ENCODE measurements around the gene TEP1. TPM values are rescaled to one million over a fixed set of nuclear protein-coding genes. Genes with fewer than 3 reads are reported as not detected.
"Not testable (repeated sequence)": the region's sequence is repeated elsewhere in the genome, so short reads cannot be mapped to it uniquely, and the experiment has no call there.

Gene TEP1
- total and polyA plus RNA-seq, 10 of the 15 experiments (the other 5 are each of a cell fraction or from before 2014, with no cell fraction given): 3.3 to 29.7 (median 16.8) TPM

DNA sequence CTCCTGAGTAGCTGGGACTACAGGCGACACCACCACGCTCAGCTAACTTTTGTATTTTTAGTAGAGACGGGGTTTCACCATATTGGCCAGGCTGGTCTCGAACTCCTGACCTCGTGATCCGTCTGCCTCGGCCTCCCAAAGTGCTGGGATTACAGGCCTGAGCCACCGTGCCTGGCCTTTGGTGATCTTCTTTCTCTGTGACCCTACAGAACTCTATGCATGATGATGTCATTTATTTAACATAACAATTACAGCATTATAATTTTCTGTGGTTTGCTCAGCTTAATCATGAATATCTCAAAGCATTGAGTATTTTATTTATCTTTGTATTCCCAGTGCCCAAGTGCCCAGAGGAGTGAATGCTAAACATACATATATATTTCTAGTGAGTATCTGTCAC lies 39.5 kb upstream of the TEP1 start:
- SMC1A ChIA-PET (ENCODE audit: uncharacterized antibody, unreplicated experiment): interaction anchor here (0.8 to 1.0 kb wide), 4 partner anchors 12 to 38 kb away, joined by 3 to 4 read pairs (median 3); no protein-coding TSS in a partner anchor

DNA sequence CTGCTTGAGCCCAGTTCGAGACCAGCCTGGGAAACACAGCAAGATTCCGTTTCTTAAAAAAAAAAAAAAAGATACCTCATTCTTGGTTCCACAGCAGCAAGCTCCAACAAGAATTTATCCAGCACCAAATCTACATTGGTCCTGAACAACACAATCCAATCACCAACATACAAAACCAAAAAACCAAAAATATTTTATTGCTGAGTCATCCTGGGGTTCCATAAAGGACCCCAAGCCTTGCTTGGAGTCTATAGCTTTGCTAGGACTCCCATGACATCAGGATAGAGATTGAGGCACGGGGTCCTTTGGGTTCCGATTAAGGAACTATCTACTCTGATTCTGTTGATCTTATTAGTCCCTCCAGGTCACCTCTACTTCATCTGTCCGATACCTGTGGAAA lies 33.6 kb upstream of the TEP1 start:
- no peak overlapping the region for H3K27ac ChIP-seq (ENCODE audit: control insufficient read depth, insufficient read depth)
- FAIRE-seq (no peak), DNase-seq (ENCODE audit: low read depth, low spot score) (no peak), ATAC-seq (no peak)
- no peak overlapping the region for H3K4me3 ChIP-seq
- H3K79me2 ChIP-seq (ENCODE audit: control insufficient read depth, insufficient read depth, low read length): no peaks in the 10 kb centered on the region
- 94% methylated on average over 5 of the region's 5 CpGs for WGBS (ENCODE audit: insufficient coverage, insufficient replicate concordance, low lambda C conversion rate, missing lambda C conversion rate)
- no peaks in the 10 kb centered on the region for H3K9me3 ChIP-seq (replicated peaks; ENCODE audit: control insufficient read depth, insufficient read depth, low read length)
- BruUV-seq (replicated peaks): no TSS peak
- ChIA-PET SMC1A (ENCODE audit: uncharacterized antibody, unreplicated experiment) (no interaction called here), CTCF (interaction anchor here (0.8 kb wide), 1 partner anchor 12 kb away, joined by 3 read pairs; no protein-coding TSS in a partner anchor), RAD21 (ENCODE audit: unreplicated experiment) (no interaction called here), POLR2A (no interaction called here)
- intact Hi-C loops (cut with micrococcal nuclease; ENCODE audit: unreplicated experiment): no loop called here
- H3K9ac ChIP-seq (ENCODE audit: control insufficient read depth, insufficient read depth, low read length): no peak overlapping the region
- peaks cover 2 to 35% of the 10 kb centered on the region in 2 experiments; a peak in 3 of 4 replicates for H3K36me3 ChIP-seq (ENCODE audit: control insufficient read depth in 2 of 2, insufficient read depth in 2 of 2, low read length in 1 of 2)
- in situ Hi-C loops (cut with MboI): no loop called here
- no peaks in the 10 kb centered on the region for H3K27me3 ChIP-seq (replicated peaks in 1 of 2; ENCODE audit: control insufficient read depth in 2 of 2, insufficient read depth in 2 of 2, low read length in 1 of 2)
- H3K4me1 ChIP-seq (ENCODE audit: control insufficient read depth, insufficient read depth, low read length): no peaks in the 10 kb centered on the region
- no peak overlapping the region for H2AFZ ChIP-seq (ENCODE audit: control insufficient read depth, low read depth, low read length)
- H3K4me2 ChIP-seq (ENCODE audit: control insufficient read depth, insufficient read depth): no peak overlapping the region
- H4K20me1 ChIP-seq (ENCODE audit: control insufficient read depth, insufficient read depth): no peaks in the 10 kb centered on the region
- TF ChIP-seq, protein P1, sequence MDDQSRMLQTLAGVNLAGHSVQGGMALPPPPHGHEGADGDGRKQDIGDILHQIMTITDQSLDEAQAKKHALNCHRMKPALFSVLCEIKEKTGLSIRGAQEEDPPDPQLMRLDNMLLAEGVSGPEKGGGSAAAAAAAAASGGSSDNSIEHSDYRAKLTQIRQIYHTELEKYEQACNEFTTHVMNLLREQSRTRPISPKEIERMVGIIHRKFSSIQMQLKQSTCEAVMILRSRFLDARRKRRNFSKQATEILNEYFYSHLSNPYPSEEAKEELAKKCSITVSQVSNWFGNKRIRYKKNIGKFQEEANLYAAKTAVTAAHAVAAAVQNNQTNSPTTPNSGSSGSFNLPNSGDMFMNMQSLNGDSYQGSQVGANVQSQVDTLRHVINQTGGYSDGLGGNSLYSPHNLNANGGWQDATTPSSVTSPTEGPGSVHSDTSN (IDR thresholded peaks at IDR 0.05; ENCODE audit: insufficient replicate concordance, low read depth, low read length): no peak
- TF ChIP-seq CHD2 (IDR thresholded peaks at IDR 0.05; ENCODE audit: borderline replicate concordance, low read depth, low read length) (no peak), NFXL1 (IDR thresholded peaks at IDR 0.05; ENCODE audit: borderline replicate concordance) (no peak)
- TF ChIP-seq, protein P2, sequence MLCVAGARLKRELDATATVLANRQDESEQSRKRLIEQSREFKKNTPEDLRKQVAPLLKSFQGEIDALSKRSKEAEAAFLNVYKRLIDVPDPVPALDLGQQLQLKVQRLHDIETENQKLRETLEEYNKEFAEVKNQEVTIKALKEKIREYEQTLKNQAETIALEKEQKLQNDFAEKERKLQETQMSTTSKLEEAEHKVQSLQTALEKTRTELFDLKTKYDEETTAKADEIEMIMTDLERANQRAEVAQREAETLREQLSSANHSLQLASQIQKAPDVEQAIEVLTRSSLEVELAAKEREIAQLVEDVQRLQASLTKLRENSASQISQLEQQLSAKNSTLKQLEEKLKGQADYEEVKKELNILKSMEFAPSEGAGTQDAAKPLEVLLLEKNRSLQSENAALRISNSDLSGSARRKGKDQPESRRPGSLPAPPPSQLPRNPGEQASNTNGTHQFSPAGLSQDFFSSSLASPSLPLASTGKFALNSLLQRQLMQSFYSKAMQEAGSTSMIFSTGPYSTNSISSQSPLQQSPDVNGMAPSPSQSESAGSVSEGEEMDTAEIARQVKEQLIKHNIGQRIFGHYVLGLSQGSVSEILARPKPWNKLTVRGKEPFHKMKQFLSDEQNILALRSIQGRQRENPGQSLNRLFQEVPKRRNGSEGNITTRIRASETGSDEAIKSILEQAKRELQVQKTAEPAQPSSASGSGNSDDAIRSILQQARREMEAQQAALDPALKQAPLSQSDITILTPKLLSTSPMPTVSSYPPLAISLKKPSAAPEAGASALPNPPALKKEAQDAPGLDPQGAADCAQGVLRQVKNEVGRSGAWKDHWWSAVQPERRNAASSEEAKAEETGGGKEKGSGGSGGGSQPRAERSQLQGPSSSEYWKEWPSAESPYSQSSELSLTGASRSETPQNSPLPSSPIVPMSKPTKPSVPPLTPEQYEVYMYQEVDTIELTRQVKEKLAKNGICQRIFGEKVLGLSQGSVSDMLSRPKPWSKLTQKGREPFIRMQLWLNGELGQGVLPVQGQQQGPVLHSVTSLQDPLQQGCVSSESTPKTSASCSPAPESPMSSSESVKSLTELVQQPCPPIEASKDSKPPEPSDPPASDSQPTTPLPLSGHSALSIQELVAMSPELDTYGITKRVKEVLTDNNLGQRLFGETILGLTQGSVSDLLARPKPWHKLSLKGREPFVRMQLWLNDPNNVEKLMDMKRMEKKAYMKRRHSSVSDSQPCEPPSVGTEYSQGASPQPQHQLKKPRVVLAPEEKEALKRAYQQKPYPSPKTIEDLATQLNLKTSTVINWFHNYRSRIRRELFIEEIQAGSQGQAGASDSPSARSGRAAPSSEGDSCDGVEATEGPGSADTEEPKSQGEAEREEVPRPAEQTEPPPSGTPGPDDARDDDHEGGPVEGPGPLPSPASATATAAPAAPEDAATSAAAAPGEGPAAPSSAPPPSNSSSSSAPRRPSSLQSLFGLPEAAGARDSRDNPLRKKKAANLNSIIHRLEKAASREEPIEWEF (IDR thresholded peaks at IDR 0.05; ENCODE audit: insufficient replicate concordance, low read depth, low read length): no peak
- TF ChIP-seq, protein P3, sequence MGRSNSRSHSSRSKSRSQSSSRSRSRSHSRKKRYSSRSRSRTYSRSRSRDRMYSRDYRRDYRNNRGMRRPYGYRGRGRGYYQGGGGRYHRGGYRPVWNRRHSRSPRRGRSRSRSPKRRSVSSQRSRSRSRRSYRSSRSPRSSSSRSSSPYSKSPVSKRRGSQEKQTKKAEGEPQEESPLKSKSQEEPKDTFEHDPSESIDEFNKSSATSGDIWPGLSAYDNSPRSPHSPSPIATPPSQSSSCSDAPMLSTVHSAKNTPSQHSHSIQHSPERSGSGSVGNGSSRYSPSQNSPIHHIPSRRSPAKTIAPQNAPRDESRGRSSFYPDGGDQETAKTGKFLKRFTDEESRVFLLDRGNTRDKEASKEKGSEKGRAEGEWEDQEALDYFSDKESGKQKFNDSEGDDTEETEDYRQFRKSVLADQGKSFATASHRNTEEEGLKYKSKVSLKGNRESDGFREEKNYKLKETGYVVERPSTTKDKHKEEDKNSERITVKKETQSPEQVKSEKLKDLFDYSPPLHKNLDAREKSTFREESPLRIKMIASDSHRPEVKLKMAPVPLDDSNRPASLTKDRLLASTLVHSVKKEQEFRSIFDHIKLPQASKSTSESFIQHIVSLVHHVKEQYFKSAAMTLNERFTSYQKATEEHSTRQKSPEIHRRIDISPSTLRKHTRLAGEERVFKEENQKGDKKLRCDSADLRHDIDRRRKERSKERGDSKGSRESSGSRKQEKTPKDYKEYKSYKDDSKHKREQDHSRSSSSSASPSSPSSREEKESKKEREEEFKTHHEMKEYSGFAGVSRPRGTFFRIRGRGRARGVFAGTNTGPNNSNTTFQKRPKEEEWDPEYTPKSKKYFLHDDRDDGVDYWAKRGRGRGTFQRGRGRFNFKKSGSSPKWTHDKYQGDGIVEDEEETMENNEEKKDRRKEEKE (IDR thresholded peaks at IDR 0.05): no peak

More for the DNA sequence above, 39.5 kb upstream of the TEP1 start:
- BruUV-seq (replicated peaks); H3K27me3 ChIP-seq (replicated peaks in 1 of 2; ENCODE audit: control insufficient read depth in 2 of 2, insufficient read depth in 2 of 2, low read length in 1 of 2); H2AFZ ChIP-seq (ENCODE audit: control insufficient read depth, low read depth, low read length); H3K4me3 ChIP-seq; DNase-seq (ENCODE audit: low read depth, low spot score); ATAC-seq; intact Hi-C loops (cut with micrococcal nuclease; ENCODE audit: unreplicated experiment); H4K20me1 ChIP-seq (ENCODE audit: control insufficient read depth, insufficient read depth); H3K9ac ChIP-seq (ENCODE audit: control insufficient read depth, insufficient read depth, low read length); H3K4me1 ChIP-seq (ENCODE audit: control insufficient read depth, insufficient read depth, low read length); H3K27ac ChIP-seq (ENCODE audit: control insufficient read depth, insufficient read depth); H3K9me3 ChIP-seq (replicated peaks; ENCODE audit: control insufficient read depth, insufficient read depth, low read length); FAIRE-seq: not testable (repeated sequence)
- in situ Hi-C loops (cut with MboI): loop anchor here (5.0 kb wide), 1 partner anchor 36 kb away; no protein-coding TSS in a partner anchor
- CTCF ChIA-PET: interaction anchor here (0.6 to 4.7 kb wide), 7 partner anchors 9 to 220 kb away, joined by 3 to 48 read pairs (median 4); partner anchors contain the start of gene TEP1
- H3K36me3 ChIP-seq (ENCODE audit: control insufficient read depth in 2 of 2, insufficient read depth in 2 of 2, low read length in 1 of 2): peaks cover 9 to 44% of the 10 kb centered on the region in 2 experiments; a peak in 3 of 4 replicates
- peak overlapping the region; percentile 67 for H3K4me2 ChIP-seq (ENCODE audit: control insufficient read depth, insufficient read depth)
- peaks cover 39% of the 10 kb centered on the region for H3K79me2 ChIP-seq (ENCODE audit: control insufficient read depth, insufficient read depth, low read length)
- POLR2A ChIA-PET: interaction anchor here (1.2 kb wide), 1 partner anchor 9 kb away, joined by 3 read pairs; the partner anchor contains the start of gene PIP4P1
- TF ChIP-seq ATF7 (IDR thresholded peaks at IDR 0.05; ENCODE audit: low read depth): peak; percentile 60
- RAD21 ChIA-PET (ENCODE audit: unreplicated experiment): interaction anchor here (1.3 kb wide), 1 partner anchor 37 kb away, joined by 3 read pairs; no protein-coding TSS in a partner anchor
- 88% methylated on average over 8 of the region's 8 CpGs for WGBS (ENCODE audit: insufficient coverage, insufficient replicate concordance, low lambda C conversion rate, missing lambda C conversion rate)
